ENCODE measurements around the gene GRM8. TPM values are rescaled to one million over a fixed set of nuclear protein-coding genes. Genes with fewer than 3 reads are reported as not detected.
"Not testable (repeated sequence)": the region's sequence is repeated elsewhere in the genome, so short reads cannot be mapped to it uniquely, and the experiment has no call there.

GRM8 gene
- total RNA-seq, 2 experiments from 2014 or later = not detected

- ChIA-PET POLR2A (no interaction called here), CTCF (no interaction called here)
Measured at GRCh38 chr7:126843336-126843735, 409.4 kb downstream of the GRM8 start.

- POLR2A ChIA-PET = no interaction called here
- CTCF ChIA-PET = no interaction called here
Measured at GRCh38 chr7:126842451-126842850, 410.3 kb downstream of the GRM8 start.

GRCh38 chr7:126840869-126841268 lies 411.9 kb downstream of the GRM8 start:
- ChIA-PET POLR2A (no interaction called here), CTCF (no interaction called here)

GRCh38 chr7:126839624-126840023 lies 413.1 kb downstream of the GRM8 start:
- ChIA-PET POLR2A (no interaction called here), CTCF (no interaction called here)

GRCh38 chr7:126838194-126838593 lies 414.5 kb downstream of the GRM8 start:
- POLR2A ChIA-PET = no interaction called here
- CTCF ChIA-PET = no interaction called here

- POLR2A ChIA-PET, CTCF ChIA-PET: not testable (repeated sequence)
Measured at GRCh38 chr7:126831241-126831640, 421.5 kb downstream of the GRM8 start.

- CTCF ChIA-PET = no interaction called here
- POLR2A ChIA-PET = no interaction called here
Measured at GRCh38 chr7:126820925-126821324, 431.8 kb downstream of the GRM8 start.

GRCh38 chr7:126819197-126819484 lies 433.6 kb downstream of the GRM8 start:
- ChIA-PET POLR2A (no interaction called here), CTCF (no interaction called here)

GRCh38 chr7:126818393-126819196 lies 434.1 kb downstream of the GRM8 start:
- ChIA-PET CTCF (no interaction called here), POLR2A (no interaction called here)

- ChIA-PET CTCF (no interaction called here), POLR2A (no interaction called here)
Measured at GRCh38 chr7:126809188-126809587, 443.6 kb downstream of the GRM8 start.

GRCh38 chr7:126806614-126807013 lies 446.1 kb downstream of the GRM8 start:
- CTCF ChIA-PET = no interaction called here
- POLR2A ChIA-PET = no interaction called here

GRCh38 chr7:126805351-126805750 lies 447.4 kb downstream of the GRM8 start:
- ChIA-PET CTCF (interaction anchor here (1.1 kb wide), 1 partner anchor 448 kb away, joined by 5 read pairs; the partner anchor contains the start of gene GRM8), POLR2A (no interaction called here)

- ChIA-PET POLR2A (no interaction called here), CTCF (interaction anchor here (1.1 kb wide), 1 partner anchor 449 kb away, joined by 5 read pairs; the partner anchor contains the start of gene GRM8)
Measured at GRCh38 chr7:126804604-126805003, 448.1 kb downstream of the GRM8 start.

GRCh38 chr7:126803990-126804389 lies 448.8 kb downstream of the GRM8 start:
- CTCF ChIA-PET = no interaction called here
- POLR2A ChIA-PET = no interaction called here

GRCh38 chr7:126803060-126803665 lies 449.6 kb downstream of the GRM8 start:
- ChIA-PET POLR2A (no interaction called here), CTCF (no interaction called here)

- CTCF ChIA-PET = no interaction called here
- POLR2A ChIA-PET = no interaction called here
Measured at GRCh38 chr7:126801733-126802132, 451.0 kb downstream of the GRM8 start.

GRCh38 chr7:126799541-126799940 lies 453.2 kb downstream of the GRM8 start:
- CTCF ChIA-PET = no interaction called here
- POLR2A ChIA-PET = no interaction called here

- POLR2A ChIA-PET = no interaction called here
- CTCF ChIA-PET = no interaction called here
Measured at GRCh38 chr7:126792521-126792920, 460.2 kb downstream of the GRM8 start.

GRCh38 chr7:126791306-126791705 lies 461.4 kb downstream of the GRM8 start:
- ChIA-PET CTCF (no interaction called here), POLR2A (no interaction called here)

GRCh38 chr7:126790763-126791162 lies 462.0 kb downstream of the GRM8 start:
- CTCF ChIA-PET = no interaction called here
- POLR2A ChIA-PET = no interaction called here

- CTCF ChIA-PET = no interaction called here
- POLR2A ChIA-PET = no interaction called here
Measured at GRCh38 chr7:126783613-126784012, 469.1 kb downstream of the GRM8 start.

- ChIA-PET POLR2A (no interaction called here), CTCF (no interaction called here)
Measured at GRCh38 chr7:126780993-126781392, 471.7 kb downstream of the GRM8 start.
